Small intestine (tissue), 7 donors: ENCODE data around the gene ADGRD1. TPM values are rescaled to one million over a fixed set of nuclear protein-coding genes. Genes with fewer than 3 reads are reported as not detected.

Source experiments
- DNase-seq, 2 donors: peaks; one replicate each; pipeline versions ENCODE4 v3.0.0 to v3.0.0-alpha.2; 2013
- FAIRE-seq: peaks from 2 replicates; lab custom pipeline; 2012; peaks lifted over from hg19 to GRCh38; lab: Jason Lieb, UNC
- H3K27ac ChIP-seq, 3 donors: one replicate each; pipeline ENCODE4 v1.5.1; 2013; ENCODE audit warnings: low read length in 2 of 3, mild to moderate bottlenecking in 2 of 3, control low read depth in 1 of 3, inconsistent platforms in 1 of 3, low read depth in 1 of 3, moderate library complexity in 1 of 3
- H3K27me3 ChIP-seq, 3 donors: one replicate each; pipeline ENCODE4 v1.6.1; 2013; ENCODE audit warnings: low read length in 3 of 3, inconsistent platforms in 1 of 3; ENCODE audit not compliant: control insufficient read depth in 3 of 3, insufficient read depth in 3 of 3
- H3K36me3 ChIP-seq, 3 donors: one replicate each; pipeline ENCODE4 v1.6.1; 2013; ENCODE audit warnings: low read length in 3 of 3, inconsistent platforms in 1 of 3, low read depth in 1 of 3, mild to moderate bottlenecking in 1 of 3, moderate library complexity in 1 of 3; ENCODE audit not compliant: control insufficient read depth in 3 of 3, insufficient read depth in 2 of 3
- H3K4me1 ChIP-seq, 3 donors: one replicate each; pipeline ENCODE4 v1.6.1; 2013; ENCODE audit warnings: low read length in 2 of 3, inconsistent platforms in 1 of 3, low read depth in 1 of 3, mild to moderate bottlenecking in 1 of 3, moderate library complexity in 1 of 3; ENCODE audit not compliant: control insufficient read depth in 3 of 3, insufficient read depth in 2 of 3
- H3K4me3 ChIP-seq, 3 donors: one replicate each; pipeline ENCODE4 v1.5.1; 2013; ENCODE audit warnings: low read length in 3 of 3, control low read depth in 1 of 3, inconsistent platforms in 1 of 3, low read depth in 1 of 3, mild to moderate bottlenecking in 1 of 3, moderate library complexity in 1 of 3
- H3K9me3 ChIP-seq, 2 donors: one replicate each; pipeline ENCODE4 v1.6.1; 2013; ENCODE audit warnings: low read depth in 1 of 2, low read length in 1 of 2; ENCODE audit not compliant: control insufficient read depth in 2 of 2, insufficient read depth in 1 of 2
- WGBS, 3 donors: extraction: QIAGEN DNeasy Blood & Tissue Kit; methylation state at CpG; one replicate each; pipeline ENCODE4 v1.1.7; 2013; 5-methylcytosine and 5-hydroxymethylcytosine counted together
- polyA plus RNA-seq, 4 donors: library from polyadenylated mRNA; stranded (reverse) in 3 of 4; unstranded in 1 of 4; fragments of 200-250 nt in 3 of 4; fragments of 120-200 nt in 1 of 4; gene quantifications; one replicate each; pipeline versions ENCODE4 v1.2.1 to v1.2.3, GENCODE V29; 2013
- donor health status: healthy with polysubstance abuse.
- donor health status: control.
- donor health status: control.
- donor health status: Bipolar disorder and iron deficiency.
- donor health status: healthy.

ADGRD1 gene
- polyA plus RNA-seq, 4 donors = 0.54 to 87.7 (median 9.3) TPM; not detected in 1

- Histone ChIP-seq H3K9me3 (no peaks in the 10 kb centered on the region), H3K36me3 (peaks cover 0 to 29% (median 0%) of the 10 kb centered on the region in 3 donors), H3K4me3 (no peak overlapping the region), H3K4me1 (no peaks in the 10 kb centered on the region), H3K27me3 (no peaks in the 10 kb centered on the region), H3K27ac (no peak overlapping the region)
- 82 to 89% (median 87%) methylated on average over 15 of the region's 15 CpGs for WGBS, 3 donors
- no peak for DNase-seq
- FAIRE-seq = no peak
Measured at GRCh38 chr12:131052063-131052781, 98.5 kb downstream of the ADGRD1 start.

GRCh38 chr12:131052929-131053328, 99.2 kb downstream of the ADGRD1 start:
- no peaks in the 10 kb centered on the region for H3K9me3 ChIP-seq
- H3K27me3 ChIP-seq = no peaks in the 10 kb centered on the region
- no peak overlapping the region for H3K27ac ChIP-seq
- no peak for FAIRE-seq
- 79 to 86% (median 86%) methylated on average over 5 of the region's 5 CpGs for WGBS, 3 donors
- H3K4me1 ChIP-seq = no peaks in the 10 kb centered on the region
- DNase-seq = no peak
- H3K4me3 ChIP-seq = no peak overlapping the region
- H3K36me3 ChIP-seq = peaks cover 0 to 29% (median 0%) of the 10 kb centered on the region in 3 donors

GRCh38 chr12:131053567-131053966, 99.9 kb downstream of the ADGRD1 start:
- H3K27ac ChIP-seq = no peak overlapping the region
- no peak for DNase-seq
- no peaks in the 10 kb centered on the region for H3K27me3 ChIP-seq
- no peaks in the 10 kb centered on the region for H3K4me1 ChIP-seq
- FAIRE-seq = no peak
- peaks cover 0 to 29% (median 0%) of the 10 kb centered on the region in 3 donors for H3K36me3 ChIP-seq
- H3K9me3 ChIP-seq = no peaks in the 10 kb centered on the region
- H3K4me3 ChIP-seq = no peak overlapping the region
- WGBS, 3 donors = 71 to 84% (median 83%) methylated on average over 6 of the region's 6 CpGs

GRCh38 chr12:131054345-131055092, 100.8 kb downstream of the ADGRD1 start:
- WGBS, 3 donors = 80 to 88% (median 84%) methylated on average over 19 of the region's 19 CpGs
- Histone ChIP-seq H3K27ac (no peak overlapping the region), H3K36me3 (peaks cover 0 to 29% (median 0%) of the 10 kb centered on the region in 3 donors), H3K27me3 (no peaks in the 10 kb centered on the region), H3K4me1 (no peaks in the 10 kb centered on the region), H3K9me3 (no peaks in the 10 kb centered on the region), H3K4me3 (no peak overlapping the region)
- no peak for FAIRE-seq
- no peak for DNase-seq

- H3K4me1 ChIP-seq = no peaks in the 10 kb centered on the region
- H3K36me3 ChIP-seq = peaks cover 0 to 26% (median 0%) of the 10 kb centered on the region in 3 donors
- DNase-seq = no peak
- H3K9me3 ChIP-seq = no peaks in the 10 kb centered on the region
- no peak overlapping the region for H3K27ac ChIP-seq
- 79 to 84% (median 83%) methylated on average over 9 of the region's 9 CpGs for WGBS, 3 donors
- no peak for FAIRE-seq
- no peaks in the 10 kb centered on the region for H3K27me3 ChIP-seq
- no peak overlapping the region for H3K4me3 ChIP-seq
Measured at GRCh38 chr12:131055093-131055465, 101.4 kb downstream of the ADGRD1 start.

GRCh38 chr12:131055596-131056233, 102.0 kb downstream of the ADGRD1 start:
- Histone ChIP-seq H3K9me3 (peaks cover 0 to 1% of the 10 kb centered on the region in 2 donors), H3K36me3 (peaks cover 0 to 29% (median 0%) of the 10 kb centered on the region in 3 donors), H3K4me1 (no peaks in the 10 kb centered on the region), H3K27ac (no peak overlapping the region), H3K27me3 (no peaks in the 10 kb centered on the region), H3K4me3 (no peak overlapping the region)
- DNase-seq (no peak), FAIRE-seq (no peak)
- WGBS, 3 donors = 67 to 70% (median 70%) methylated on average over 7 of the region's 7 CpGs

GRCh38 chr12:131056626-131057025, 102.9 kb downstream of the ADGRD1 start:
- Histone ChIP-seq H3K27ac (no peak overlapping the region), H3K9me3 (peaks cover 0 to 6% of the 10 kb centered on the region in 2 donors), H3K27me3 (no peaks in the 10 kb centered on the region), H3K4me1 (no peaks in the 10 kb centered on the region), H3K36me3 (peaks cover 0 to 32% (median 0%) of the 10 kb centered on the region in 3 donors), H3K4me3 (no peak overlapping the region)
- no peak for DNase-seq
- FAIRE-seq = no peak
- WGBS, 3 donors = 78 to 88% (median 81%) methylated on average over 10 of the region's 10 CpGs

- no peak for DNase-seq
Measured at GRCh38 chr12:131057211-131057721, 103.6 kb downstream of the ADGRD1 start.

More at GRCh38 chr12:131057211-131057721, 103.6 kb downstream of the ADGRD1 start:
- no peak overlapping the region for H3K4me3 ChIP-seq
- H3K27me3 ChIP-seq = no peaks in the 10 kb centered on the region
- 85 to 91% (median 87%) methylated on average over 23 to 25 of the region's 25 CpGs for WGBS, 3 donors
- peaks cover 0 to 28% (median 0%) of the 10 kb centered on the region in 3 donors for H3K36me3 ChIP-seq
- H3K4me1 ChIP-seq = no peaks in the 10 kb centered on the region
- FAIRE-seq = no peak
- H3K27ac ChIP-seq = no peak overlapping the region
- peaks cover 0 to 9% of the 10 kb centered on the region in 2 donors for H3K9me3 ChIP-seq
